Measurements from ENCODE around the gene CNIH4.
"Not testable (repeated sequence)": the region's sequence is repeated elsewhere in the genome, so short reads cannot be mapped to it uniquely, and the experiment has no call there.

Gene CNIH4

GRCh38 chr1:224349716-224350115, 7.0 kb upstream of the CNIH4 start:
- DNase-seq = not testable (repeated sequence)

- DNase-seq = not testable (repeated sequence)
Measured at GRCh38 chr1:224352436-224353085, 4.1 kb upstream of the CNIH4 start.

GRCh38 chr1:224353975-224354925, 2.4 kb upstream of the CNIH4 start:
- no peak for DNase-seq

GRCh38 chr1:224357626-224358124, 996 bp downstream of the CNIH4 start:
- DNase-seq = no peak

- no peak for DNase-seq
Measured at GRCh38 chr1:224358237-224358636, 1.6 kb downstream of the CNIH4 start.

GRCh38 chr1:224359207-224359606, 2.5 kb downstream of the CNIH4 start:
- DNase-seq = no peak

- DNase-seq = no peak
Measured at GRCh38 chr1:224368409-224368808, 11.7 kb downstream of the CNIH4 start.

GRCh38 chr1:224373008-224373590, 16.4 kb downstream of the CNIH4 start:
- DNase-seq = no peak

- no peak for DNase-seq
Measured at GRCh38 chr1:224375059-224375458, 18.4 kb downstream of the CNIH4 start.

GRCh38 chr1:224377676-224378006, 21.0 kb downstream of the CNIH4 start:
- DNase-seq = no peak

- DNase-seq = no peak
Measured at GRCh38 chr1:224378855-224379631, 22.4 kb downstream of the CNIH4 start.

GRCh38 chr1:224380003-224380402, 23.3 kb downstream of the CNIH4 start:
- DNase-seq = peak; percentile 35

- no peak for DNase-seq
Measured at GRCh38 chr1:224381880-224382548, 25.3 kb downstream of the CNIH4 start.

- DNase-seq = no peak
Measured at GRCh38 chr1:224383218-224383617, 26.5 kb downstream of the CNIH4 start.

- DNase-seq = no peak
Measured at GRCh38 chr1:224387302-224387912, 30.7 kb downstream of the CNIH4 start.

GRCh38 chr1:224387943-224388342, 31.3 kb downstream of the CNIH4 start:
- no peak for DNase-seq

GRCh38 chr1:224390517-224390916, 33.8 kb downstream of the CNIH4 start:
- no peak for DNase-seq

GRCh38 chr1:224392411-224393249, 36.0 kb downstream of the CNIH4 start:
- DNase-seq = no peak

- no peak for DNase-seq
Measured at GRCh38 chr1:224393294-224393693, 36.6 kb downstream of the CNIH4 start.

GRCh38 chr1:224399887-224400286, 43.2 kb downstream of the CNIH4 start:
- DNase-seq = no peak

GRCh38 chr1:224402472-224403036, 45.9 kb downstream of the CNIH4 start:
- no peak for DNase-seq

All from GDM1 (cell line).